GM12875 (cell line): ENCODE data around the gene TNFRSF4.
"Not testable (repeated sequence)": the region's sequence is repeated elsewhere in the genome, so short reads cannot be mapped to it uniquely, and the experiment has no call there.

Experiments used
- H3K4me3 ChIP-seq: one replicate; pipeline ENCODE4 v1.5.1; 2011; ENCODE audit warnings: low read depth, low read length, control low read depth
- TF ChIP-seq, protein P1 (sequence below): IDR thresholded peaks from 2 replicates; pipeline ENCODE4 v1.5.1; 2011; ENCODE audit warnings: low read depth, mild to moderate bottlenecking, control low read depth, inconsistent platforms, low read length, moderate library complexity, borderline replicate concordance; ENCODE audit not compliant: insufficient read depth

Gene TNFRSF4

GRCh38 chr1:1176931-1177330 is 37.0 kb downstream of the TNFRSF4 start:
- TF ChIP-seq, protein P1, sequence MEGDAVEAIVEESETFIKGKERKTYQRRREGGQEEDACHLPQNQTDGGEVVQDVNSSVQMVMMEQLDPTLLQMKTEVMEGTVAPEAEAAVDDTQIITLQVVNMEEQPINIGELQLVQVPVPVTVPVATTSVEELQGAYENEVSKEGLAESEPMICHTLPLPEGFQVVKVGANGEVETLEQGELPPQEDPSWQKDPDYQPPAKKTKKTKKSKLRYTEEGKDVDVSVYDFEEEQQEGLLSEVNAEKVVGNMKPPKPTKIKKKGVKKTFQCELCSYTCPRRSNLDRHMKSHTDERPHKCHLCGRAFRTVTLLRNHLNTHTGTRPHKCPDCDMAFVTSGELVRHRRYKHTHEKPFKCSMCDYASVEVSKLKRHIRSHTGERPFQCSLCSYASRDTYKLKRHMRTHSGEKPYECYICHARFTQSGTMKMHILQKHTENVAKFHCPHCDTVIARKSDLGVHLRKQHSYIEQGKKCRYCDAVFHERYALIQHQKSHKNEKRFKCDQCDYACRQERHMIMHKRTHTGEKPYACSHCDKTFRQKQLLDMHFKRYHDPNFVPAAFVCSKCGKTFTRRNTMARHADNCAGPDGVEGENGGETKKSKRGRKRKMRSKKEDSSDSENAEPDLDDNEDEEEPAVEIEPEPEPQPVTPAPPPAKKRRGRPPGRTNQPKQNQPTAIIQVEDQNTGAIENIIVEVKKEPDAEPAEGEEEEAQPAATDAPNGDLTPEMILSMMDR = no peak
- no peak overlapping the region for H3K4me3 ChIP-seq

DNA sequence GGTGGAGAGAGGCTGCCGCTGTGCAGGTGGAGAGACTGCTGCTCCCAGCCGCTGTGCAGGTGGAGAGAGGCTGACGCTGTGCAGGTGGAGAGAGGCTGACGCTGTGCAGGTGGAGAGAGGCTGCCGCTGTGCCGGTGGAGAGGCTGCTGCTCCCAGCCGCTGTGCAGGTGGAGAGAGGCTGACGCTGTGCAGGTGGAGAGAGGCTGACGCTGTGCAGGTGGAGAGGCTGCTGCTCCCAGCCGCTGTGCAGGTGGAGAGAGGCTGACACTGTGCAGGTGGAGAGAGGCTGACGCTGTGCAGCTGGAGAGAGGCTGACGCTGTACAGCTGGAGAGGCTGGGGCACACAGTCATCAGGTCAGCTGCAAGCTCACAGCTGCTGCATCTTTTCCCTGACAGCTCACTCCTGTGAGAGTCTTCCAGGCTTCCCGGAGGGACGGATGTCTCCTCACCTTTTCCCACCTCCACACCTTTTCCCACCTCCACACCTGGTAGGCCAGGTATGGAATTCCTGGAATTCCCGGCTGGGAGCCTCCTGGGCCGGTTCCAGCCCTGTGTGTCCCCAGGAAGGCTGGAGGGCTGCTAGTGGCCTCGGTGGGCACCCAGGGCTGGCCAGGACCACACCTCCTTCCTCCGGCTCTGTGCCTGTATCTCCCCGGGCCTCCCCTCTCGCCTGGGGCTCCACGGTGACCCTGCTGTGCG is 37.7 kb downstream of the TNFRSF4 start:
- not testable (repeated sequence) for H3K4me3 ChIP-seq

- TF ChIP-seq, protein P1 = no peak
- no peak overlapping the region for H3K4me3 ChIP-seq
These were observed 38.5 kb downstream of the TNFRSF4 start for GRCh38 chr1:1175221-1176062.

- TF ChIP-seq, protein P1 = no peak
- H3K4me3 ChIP-seq = no peak within 1 kb of the TSS
These were observed 40.0 kb downstream of the TNFRSF4 start, which contains the start of gene TTLL10 for GRCh38 chr1:1173793-1174415. TSS of gene TTLL10 (plus strand) at chr1:1173880. CDS start at chr1:1179216, 5,336 bp downstream.

DNA sequence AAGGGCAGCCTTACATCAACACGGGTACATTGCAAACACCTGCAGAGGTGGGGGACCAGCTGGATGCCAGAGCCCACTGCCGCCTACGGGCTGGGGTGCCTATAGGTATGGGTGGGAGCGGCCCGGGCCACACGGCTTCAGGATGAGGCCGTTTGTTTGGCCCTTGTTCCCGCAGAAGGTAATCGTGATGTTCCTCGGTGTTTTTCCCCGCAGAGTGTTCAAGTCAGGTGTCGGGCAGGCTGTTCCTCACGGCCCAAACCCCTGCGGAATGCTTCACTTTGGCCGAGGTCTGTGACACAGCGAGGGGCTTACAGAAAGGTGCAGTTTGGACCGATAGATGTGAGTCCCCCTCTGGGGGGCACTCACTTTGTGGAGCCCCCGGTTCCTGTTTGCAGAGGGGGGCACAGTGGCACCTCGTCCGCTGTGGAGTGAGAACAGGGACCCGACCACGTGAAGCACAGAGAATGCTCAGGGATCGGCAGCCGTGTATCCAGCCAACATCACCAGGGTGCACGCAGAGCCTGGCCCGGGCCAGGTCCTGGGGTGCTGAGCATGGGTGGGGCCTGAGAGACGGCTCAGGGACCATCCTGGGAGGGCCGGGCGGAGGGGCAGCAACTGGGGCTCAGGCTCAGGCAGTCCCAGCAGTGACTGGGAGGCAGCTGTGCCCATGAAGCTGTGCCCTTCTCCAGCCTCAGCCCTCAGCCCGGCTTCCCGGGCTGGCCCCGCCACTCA is 40.7 kb downstream of the TNFRSF4 start:
- TF ChIP-seq, protein P1 = no peak
- H3K4me3 ChIP-seq = no peak overlapping the region

GRCh38 chr1:1171546-1172340 is 42.2 kb downstream of the TNFRSF4 start:
- H3K4me3 ChIP-seq = no peak overlapping the region
- TF ChIP-seq, protein P1 = no peak

- no peak overlapping the region for H3K4me3 ChIP-seq
- TF ChIP-seq, protein P1 = no peak
These were observed 42.8 kb downstream of the TNFRSF4 start for GRCh38 chr1:1171161-1171545.
